Astrocyte of the cerebellum (primary cell): ENCODE results near the gene SYCP3.

ENCODE experiments used
- DNase-seq: peaks from one replicate; pipeline ENCODE4 v3.0.0-alpha.2; 2011; ENCODE audit warnings: low read depth
- H3K4me3 ChIP-seq: 2 replicates; pipeline ENCODE4 v1.5.1; 2011; ENCODE audit warnings: mild to moderate bottlenecking, low read depth, low read length, moderate library complexity
- in situ Hi-C: cut with HindIII; loops from 2 replicates; pipeline ENCODE4 v1.10.0; 2017; ENCODE audit warnings: low sequenced_read_pairs
- TF ChIP-seq, protein P1 (sequence below): IDR thresholded peaks from 2 replicates; pipeline ENCODE4 v1.5.1; 2012; ENCODE audit warnings: low read length, low read depth, moderate library complexity, mild to moderate bottlenecking; ENCODE audit errors: missing control alignments

SYCP3 gene

DNA sequence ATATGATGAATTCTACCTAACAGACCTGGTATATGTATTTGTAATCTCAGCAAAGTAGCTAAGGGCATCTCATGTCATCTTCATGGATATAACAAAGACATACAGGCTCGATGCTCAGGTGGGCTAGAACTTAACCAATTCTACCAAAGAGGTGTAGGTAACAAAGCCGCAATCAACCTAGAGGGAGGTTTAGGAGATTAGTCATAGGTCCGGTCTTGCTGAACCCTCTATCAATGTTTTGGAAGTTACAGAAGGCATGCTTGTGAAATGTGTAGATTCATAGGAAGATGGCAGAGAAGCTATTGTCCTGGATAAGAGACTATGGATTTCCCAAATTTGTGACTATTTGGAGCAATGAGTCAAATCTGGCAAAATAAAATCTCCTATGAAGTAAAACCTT, 42.6 kb upstream of the SYCP3 start:
- TF ChIP-seq, protein P1, sequence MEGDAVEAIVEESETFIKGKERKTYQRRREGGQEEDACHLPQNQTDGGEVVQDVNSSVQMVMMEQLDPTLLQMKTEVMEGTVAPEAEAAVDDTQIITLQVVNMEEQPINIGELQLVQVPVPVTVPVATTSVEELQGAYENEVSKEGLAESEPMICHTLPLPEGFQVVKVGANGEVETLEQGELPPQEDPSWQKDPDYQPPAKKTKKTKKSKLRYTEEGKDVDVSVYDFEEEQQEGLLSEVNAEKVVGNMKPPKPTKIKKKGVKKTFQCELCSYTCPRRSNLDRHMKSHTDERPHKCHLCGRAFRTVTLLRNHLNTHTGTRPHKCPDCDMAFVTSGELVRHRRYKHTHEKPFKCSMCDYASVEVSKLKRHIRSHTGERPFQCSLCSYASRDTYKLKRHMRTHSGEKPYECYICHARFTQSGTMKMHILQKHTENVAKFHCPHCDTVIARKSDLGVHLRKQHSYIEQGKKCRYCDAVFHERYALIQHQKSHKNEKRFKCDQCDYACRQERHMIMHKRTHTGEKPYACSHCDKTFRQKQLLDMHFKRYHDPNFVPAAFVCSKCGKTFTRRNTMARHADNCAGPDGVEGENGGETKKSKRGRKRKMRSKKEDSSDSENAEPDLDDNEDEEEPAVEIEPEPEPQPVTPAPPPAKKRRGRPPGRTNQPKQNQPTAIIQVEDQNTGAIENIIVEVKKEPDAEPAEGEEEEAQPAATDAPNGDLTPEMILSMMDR: no peak
- no peak for DNase-seq
- H3K4me3 ChIP-seq: no peak overlapping the region
- in situ Hi-C loops: no loop called here

DNA sequence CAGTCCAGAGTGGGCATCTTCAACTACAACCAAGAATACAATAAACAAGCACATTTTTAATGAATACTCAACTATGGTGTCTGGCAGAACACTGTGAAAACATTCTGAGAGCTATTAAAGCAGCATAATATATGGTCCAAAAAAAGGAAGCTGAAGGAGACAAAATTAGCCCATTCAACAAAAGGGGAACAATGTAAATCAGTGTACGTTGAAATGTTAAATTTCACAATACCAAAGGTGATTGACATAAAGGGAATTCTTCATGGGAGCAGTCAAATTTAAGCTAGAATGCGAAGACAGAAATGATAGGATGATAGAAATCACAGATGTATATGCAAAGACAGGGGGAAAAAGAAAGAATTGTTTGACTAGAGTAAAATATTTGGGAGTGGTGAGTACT, 41.3 kb upstream of the SYCP3 start:
- H3K4me3 ChIP-seq: no peak overlapping the region
- in situ Hi-C loops: no loop called here
- TF ChIP-seq, protein P1: no peak
- DNase-seq: no peak

DNA sequence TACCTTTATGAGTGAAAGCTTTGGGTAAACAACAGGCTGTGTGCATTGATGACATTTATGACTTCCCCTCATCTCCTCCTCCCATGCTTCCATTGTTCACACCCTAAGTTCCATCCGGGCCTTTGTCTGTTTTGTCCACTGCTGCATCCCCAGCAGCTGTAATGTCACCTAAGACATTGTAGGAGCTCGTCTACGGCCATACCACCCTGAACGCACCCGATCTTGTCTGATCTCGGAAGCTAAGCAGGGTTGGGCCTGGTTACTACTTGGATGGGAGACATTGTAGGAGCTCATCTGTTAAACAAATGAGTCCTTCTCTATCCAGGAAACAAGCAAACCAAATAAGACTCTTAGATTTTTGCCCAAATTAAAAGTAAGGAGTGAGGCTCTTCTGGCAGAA, 40.4 kb upstream of the SYCP3 start:
- in situ Hi-C loops: no loop called here
- TF ChIP-seq, protein P1: no peak

DNA sequence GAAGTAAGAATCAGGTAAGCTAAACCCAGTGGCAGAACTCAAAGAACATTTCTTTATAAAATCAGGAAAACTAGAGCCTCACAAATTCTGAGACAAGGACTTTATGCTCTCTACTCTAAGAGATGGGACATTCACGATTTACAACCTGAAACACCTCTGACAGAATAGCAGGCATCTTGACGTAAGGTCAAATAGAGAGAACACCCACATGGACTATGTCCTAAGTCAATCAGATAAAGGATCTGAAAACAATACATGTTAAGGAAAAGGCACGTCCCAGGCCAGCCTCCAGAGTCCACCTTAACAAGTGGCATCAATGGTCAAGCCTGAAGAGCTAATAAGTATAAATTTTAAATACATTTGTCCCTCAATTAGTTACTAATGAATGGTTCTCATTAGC, 39.9 kb upstream of the SYCP3 start:
- TF ChIP-seq, protein P1: no peak
- DNase-seq: no peak
- in situ Hi-C loops: no loop called here

More for the DNA sequence above, 40.4 kb upstream of the SYCP3 start:
- H3K4me3 ChIP-seq: no peak overlapping the region
- DNase-seq: no peak

DNA sequence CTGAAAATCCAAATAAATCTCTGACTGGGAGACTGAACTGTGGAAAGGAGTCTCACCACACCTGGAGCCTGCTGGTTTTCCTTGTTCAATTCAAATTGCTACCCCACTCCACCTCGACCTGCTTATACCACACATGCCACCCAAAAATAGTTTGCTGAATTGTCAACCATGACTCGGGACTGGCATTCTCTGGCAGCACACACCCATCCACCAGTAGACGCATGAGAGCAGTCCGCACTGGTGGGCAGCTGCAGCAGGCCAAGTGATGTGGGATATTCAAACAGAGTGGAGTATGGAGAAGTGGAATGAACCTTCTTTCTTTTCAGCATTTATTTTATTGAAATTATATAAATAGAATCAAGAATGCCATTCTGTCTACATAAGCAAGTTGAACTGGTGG, 38.7 kb upstream of the SYCP3 start:
- no peak overlapping the region for H3K4me3 ChIP-seq
- in situ Hi-C loops: no loop called here
- TF ChIP-seq, protein P1: no peak

More for the DNA sequence above, 39.9 kb upstream of the SYCP3 start:
- H3K4me3 ChIP-seq: no peak overlapping the region

DNA sequence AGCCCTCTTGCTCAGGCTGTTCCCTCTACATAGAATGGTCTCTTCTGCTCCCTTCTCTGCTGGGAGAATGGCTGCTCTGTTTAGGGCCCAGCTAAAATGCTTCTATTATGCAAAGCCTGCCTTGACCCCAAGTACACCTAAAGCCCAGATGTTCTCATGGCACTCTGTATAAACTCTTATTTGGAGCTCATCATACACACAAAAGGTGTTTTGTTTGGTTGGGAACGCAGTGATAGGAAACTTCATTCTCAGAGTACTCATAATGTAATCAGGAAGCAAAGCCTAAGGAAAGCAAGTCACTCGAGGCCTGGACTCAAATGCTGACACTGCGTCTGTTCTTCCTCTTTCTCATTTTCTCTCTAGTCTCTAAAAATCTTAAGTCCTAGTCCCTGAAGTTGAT, 38.2 kb upstream of the SYCP3 start:
- TF ChIP-seq, protein P1: no peak
- in situ Hi-C loops: no loop called here
- DNase-seq: no peak
- H3K4me3 ChIP-seq: no peak overlapping the region

More for the DNA sequence above, 38.7 kb upstream of the SYCP3 start:
- DNase-seq: no peak

DNA sequence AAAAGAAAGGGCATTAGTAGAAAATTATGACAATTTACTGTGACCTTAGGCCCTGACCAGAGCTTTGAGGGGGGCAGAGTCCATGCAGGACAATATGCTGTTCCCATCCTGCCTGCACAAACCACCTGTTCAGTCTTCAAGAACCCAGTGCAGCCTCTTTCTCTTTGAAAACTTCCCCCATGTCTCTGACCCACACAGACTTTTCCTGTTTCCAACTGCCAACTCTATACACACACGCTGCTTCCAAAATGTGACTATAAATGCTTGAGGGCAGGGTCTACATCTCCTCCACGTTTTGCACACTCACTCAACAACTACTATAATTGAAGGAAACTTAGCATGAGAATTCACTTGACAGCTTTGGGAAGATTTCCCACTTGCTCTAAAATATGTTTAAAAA, 36.6 kb upstream of the SYCP3 start:
- H3K4me3 ChIP-seq: no peak overlapping the region
- in situ Hi-C loops: no loop called here
- DNase-seq: no peak
- TF ChIP-seq, protein P1: no peak
